Medulla oblongata (tissue), 1 donor: ENCODE measurements around the gene HPSE2.
"Not testable (repeated sequence)": the region's sequence is repeated elsewhere in the genome, so short reads cannot be mapped to it uniquely, and the experiment has no call there.

Source experiments
- DNase-seq: peaks from one replicate; pipeline ENCODE4 v3.0.0-alpha.2; 2015; ENCODE audit errors: extremely low spot score

HPSE2 gene

DNA sequence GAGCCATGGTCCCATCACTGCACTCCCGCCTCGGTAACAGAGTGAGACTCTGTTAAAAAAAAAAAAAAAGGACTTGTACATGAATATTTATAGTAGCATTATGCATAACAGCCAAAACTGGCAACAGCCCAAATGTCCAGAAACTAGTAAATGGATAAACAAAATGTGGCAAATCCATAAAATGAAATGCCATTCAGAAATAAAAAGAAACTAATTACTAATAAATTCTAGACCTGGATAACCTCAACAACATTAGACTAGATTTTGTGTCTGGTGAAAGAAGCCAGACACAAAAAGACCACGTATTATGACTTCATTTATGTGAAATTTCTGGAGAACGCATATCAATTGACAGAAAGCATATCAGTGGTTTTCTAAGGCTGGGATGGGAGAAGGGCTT, 74.5 kb downstream of the HPSE2 start:
- DNase-seq, result no peak

DNA sequence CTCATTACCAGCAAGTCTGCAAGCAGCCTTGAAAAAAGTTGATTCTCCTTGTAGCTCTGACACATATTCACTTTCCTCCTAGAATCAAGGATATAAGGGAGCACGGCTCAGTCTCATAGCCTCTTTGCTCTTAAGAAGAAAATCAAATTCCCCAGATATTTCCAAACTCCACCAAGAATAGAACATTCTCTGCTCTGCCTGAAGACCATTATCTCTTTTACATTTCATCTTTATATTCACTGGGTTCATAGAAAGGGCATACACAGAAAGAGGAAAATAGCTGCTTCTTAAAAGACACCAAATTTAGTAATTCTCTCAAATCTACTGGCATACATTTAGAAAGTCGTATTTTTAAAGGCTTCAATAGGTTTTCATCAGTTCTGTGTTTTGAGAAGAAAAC, 92.0 kb downstream of the HPSE2 start:
- no peak for DNase-seq

DNA sequence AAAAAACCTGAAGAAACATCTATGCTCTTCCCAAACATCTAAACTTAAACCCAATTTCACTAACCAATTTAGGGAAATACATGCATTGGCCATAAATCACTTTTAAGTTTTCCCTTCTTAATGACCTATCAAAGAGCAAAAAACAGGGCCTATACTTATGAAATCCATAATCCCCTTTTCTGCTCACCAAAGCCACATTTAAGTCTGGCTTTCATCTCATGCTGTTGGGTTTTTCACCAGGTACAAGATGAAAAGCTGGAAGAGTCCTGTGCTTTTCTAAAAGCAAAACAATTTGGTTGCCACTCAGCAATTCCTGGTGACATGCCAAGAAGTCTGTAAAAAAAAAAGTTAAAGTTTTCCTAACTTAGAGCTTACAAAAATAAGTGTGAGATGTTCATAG, 92.6 kb downstream of the HPSE2 start:
- peak; percentile 9 for DNase-seq

DNA sequence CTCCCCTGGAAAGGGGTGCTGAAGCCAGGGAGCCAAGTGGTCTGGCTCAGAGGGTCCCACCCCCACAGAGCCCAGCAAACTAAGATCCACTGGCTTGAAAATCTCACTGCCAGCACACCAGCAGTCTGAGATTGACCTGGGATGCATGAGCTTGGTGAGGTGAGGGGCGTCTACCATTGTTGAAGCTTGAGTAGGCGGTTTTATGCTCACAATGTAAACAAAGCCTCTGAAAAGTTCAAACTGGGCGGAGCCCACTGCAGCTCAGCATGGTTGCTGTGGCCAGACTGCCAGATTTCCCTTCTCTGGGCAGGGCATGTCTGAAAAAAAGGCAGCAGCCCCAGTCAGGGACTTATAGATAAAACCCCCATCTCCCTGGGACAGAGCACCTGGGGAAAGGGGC, 102.8 kb downstream of the HPSE2 start:
- not testable (repeated sequence) for DNase-seq

DNA sequence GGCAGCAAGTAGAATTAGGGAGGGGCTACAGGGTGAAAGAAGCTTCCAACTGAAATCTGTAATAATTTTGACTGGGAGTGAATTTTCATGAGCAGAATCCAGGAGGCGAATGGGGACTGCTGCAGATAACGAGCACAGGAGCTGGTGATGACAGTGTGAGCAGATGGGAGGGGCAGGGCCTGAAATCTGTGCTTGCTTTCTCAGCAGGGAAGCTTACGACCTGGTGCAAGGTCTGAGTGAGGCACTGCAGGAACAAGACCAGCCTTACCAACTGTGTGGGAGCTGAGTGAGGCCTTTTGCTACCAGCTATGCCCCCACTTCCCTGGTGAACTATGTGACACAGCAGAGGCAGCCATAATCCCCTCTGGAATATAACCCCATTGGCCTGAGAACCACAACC, 109.8 kb downstream of the HPSE2 start:
- DNase-seq, result no peak

DNA sequence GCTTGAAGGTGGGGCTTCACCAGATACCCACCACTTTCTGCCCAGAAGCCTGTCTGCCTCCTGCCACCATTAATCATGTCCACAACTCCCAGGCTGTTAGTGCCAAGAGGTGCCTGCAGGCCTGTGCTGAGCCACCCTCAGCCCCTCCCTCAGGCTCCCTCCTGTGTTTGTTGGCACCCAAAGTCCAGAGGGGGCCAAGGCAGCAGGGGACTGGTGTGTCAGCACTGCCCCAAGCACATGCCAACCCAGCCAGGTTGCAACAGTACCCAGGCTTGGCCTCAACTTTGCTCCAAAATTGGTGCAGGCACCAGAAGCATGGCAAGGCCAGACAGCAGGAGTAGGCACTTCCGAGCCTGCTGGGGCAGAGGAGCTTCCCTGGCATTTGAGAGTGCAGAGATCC, 111.3 kb downstream of the HPSE2 start:
- DNase-seq, result no peak

DNA sequence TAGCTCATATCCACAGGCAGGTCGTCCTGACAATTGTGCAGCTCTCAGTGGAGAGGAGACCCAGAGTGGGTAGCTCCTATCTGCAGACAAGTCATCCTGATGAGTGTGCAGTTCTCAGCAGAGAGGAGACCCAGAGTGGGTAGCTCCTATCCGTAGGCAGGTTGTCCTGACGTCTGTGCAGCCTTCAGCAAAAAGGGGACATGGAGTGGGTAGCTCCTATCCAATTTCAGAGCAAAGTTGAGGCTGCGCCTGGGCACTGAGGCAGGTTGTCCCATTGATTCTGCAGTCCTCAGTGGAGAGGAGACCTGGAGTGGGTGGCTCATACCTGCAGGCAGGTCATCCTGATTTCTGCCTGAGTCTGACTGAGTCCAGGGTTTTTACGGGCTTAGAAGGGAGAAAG, 111.8 kb downstream of the HPSE2 start:
- DNase-seq, result no peak

DNA sequence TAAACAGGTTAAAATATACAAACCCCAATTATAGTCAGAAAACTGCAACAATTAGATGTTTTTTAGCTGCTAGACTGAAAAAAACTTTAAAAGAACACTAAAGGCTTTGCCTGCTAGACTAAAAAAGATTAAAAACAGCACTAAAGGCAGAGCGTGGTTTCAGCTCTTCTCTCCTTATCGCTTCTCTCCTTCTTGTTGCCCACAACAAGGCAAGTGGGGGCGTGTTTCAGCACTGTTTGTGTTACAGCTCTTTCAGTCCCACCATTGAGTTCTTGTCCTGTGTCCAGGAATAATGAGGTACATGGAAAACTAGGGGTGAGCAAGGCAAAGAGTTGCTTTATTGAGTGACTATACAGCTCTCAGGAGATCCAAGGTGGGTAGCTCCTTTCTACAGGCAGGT, 112.3 kb downstream of the HPSE2 start:
- DNase-seq, result no peak

DNA sequence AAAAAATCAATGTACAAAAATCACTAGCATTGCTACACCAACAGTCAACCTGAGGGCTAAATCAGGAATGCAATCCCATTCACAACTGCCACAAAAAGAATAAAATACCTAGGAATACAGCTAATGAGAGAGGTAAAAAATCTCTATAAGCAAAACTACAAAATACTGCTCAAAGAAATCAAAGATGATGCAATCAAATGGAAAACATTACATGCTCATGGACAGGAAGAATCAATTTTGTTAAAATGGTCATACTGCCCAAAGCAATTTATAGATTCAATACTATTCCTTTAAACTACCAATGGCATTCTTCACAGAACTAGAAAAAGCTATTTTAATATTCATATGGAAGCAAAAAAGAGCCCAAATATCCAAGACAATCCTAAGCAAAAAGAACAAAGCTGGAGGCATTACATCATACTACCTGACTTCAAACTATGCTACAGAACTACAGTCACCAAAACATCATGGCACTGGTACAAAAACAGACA, 116.3 kb downstream of the HPSE2 start:
- DNase-seq, result no peak

DNA sequence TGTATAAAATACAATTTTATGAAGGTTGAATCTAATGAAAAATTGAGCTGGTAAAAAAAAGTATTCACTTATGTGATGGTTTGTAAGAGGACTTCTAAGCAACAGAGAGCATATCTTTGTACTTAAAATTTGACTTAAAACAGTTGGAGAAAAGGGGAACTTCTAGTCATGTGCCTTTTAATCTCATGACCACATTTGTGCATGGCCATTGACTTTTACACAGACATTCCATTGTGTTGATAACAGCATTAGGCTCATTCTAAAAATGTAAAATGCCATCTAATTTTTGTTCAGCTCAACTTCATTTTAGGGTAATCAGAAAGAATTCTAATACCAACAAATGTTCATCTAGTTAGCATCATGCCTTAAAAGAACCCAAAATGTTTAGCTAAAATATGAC, 119.9 kb downstream of the HPSE2 start:
- peak; percentile 5 for DNase-seq

DNA sequence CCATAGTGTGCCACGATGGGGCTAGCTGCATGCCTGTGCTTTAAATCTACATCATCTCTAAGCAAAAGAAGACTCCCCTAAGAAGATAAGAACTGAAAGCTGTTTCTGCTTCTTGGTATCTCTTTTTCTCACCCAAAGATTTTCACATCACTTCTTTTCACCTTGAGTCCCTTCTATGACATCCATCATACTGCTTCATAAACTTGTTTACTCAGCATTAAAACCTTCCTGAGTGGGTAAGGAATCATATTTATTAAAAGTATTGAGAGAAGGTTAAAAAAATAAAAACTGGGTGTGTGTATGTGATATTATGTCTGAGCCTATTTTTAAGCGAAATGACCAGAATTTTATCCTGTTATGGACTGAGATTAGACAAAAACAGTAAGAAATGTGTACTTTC, 150.3 kb downstream of the HPSE2 start:
- no peak for DNase-seq

DNA sequence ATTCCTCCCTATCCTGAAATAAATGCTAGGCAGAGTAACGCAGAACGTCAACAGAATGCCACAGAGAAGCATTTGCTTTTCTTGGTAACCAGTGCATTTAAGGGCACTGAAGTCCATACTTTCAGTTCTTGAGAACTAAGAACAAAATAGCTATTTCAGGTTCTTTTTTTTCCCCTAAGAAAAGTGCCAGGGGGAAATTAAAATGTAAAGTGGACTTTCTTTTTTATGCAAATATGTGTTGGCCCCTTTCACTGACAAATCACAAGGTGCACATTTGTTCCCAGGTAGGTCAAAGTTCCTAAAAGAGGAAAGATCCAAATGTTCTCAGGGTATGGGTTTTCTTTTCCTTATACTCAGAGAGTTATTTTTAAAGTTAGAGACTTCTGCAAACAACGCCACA, 151.5 kb downstream of the HPSE2 start:
- DNase-seq, result peak; percentile 69

DNA sequence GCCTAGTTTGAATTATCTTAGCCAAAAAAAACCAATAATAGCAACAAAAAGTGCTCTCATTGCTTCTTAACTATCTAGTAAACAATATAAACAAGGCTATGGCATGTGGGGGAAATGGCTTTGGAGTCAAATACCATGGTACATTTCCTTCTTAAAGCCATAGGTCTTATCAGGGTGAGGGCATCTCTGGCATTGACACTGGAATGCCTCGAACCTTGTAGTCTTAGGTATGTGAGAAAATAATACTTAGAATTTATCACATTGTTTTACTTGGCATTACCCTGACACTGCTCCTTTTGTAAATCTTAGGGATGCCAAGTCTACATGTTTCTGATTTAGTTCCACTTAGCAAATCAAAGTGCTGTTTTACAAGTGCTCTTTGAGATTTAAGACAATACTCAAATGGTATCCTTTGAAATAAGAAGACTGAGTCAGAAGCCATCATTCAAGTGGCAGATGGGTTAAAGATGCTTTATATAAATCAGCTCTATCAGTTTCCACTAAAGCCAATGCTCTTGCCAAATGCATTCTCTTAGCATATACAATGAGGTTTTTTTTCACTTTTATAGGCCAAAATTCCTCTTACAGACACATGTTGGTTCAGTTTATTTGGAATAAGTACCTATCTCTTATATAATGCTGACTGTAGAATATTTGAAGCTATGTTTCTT, 155.2 kb downstream of the HPSE2 start:
- no peak for DNase-seq

DNA sequence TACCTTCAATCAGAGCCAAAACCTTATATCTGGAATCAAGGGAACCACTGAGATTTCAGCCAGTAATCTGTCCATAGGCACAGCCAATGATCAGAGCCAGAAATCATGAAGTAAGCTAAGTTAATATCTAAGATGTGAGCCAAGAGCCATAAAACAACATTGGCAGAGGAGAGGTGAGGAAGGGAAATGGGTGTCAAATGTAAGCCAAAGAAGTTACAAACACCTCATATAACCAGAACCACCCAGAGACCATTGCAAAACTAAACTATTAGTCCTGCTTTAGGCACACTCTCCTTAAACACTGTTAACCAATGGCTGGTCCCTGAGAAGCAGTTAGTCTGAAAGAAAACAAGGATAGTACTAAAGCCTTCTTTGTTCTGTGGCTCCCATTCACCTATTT, 173.1 kb downstream of the HPSE2 start:
- DNase-seq, result no peak

DNA sequence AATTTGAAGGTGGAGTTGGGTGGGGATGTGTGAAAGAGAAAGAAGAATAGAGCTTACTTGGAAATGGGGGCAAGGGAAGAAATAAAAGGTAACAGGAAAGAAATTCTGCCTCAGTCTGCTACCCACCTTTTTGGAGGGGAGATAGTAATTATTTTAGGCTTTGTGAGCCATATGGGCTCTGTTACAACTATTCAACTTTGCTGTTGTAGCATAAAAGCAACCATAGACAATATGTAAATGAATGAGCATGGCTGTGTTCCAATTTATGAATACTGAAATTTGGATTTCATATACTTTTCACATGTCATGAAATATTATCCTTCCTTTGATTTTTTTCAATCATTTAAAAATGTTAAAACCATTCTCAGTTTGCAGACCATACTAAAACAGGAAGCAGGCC, 176.9 kb downstream of the HPSE2 start:
- no peak for DNase-seq

DNA sequence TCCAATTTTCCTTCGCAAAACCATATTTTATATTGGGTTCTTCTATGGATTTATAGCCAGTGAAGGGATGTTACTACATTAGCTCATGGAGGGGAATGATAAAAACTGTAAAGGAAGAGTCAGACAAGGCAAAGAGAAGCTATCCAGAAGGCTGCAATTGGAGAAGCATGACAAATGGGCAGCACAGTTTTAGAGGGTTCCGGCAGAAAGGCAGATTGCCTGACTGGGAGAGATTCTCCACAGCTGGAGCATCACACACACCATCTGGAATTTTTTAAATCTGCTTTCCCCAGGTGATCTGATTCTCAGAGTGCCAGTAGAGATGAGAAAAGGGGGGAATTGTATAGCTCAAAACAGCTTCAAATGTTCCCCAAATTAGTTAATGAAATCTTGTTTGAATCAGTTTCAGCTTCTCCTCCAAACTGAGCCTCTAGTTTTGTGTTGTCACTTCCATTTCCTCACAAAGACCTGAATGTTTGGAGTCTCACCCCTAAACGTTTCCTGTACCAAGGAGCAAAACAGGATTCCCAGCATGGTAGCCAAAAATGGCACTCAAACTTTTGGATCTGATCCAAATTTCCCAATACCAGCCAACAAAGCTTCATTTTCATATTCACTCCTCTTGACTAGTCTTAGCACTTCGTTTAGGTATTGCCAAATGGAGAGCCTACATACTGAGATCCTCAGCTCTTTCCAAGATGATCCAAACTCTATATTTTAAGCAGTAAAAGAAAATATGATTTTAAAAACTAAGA, 177.5 kb downstream of the HPSE2 start:
- DNase-seq, result no peak

DNA sequence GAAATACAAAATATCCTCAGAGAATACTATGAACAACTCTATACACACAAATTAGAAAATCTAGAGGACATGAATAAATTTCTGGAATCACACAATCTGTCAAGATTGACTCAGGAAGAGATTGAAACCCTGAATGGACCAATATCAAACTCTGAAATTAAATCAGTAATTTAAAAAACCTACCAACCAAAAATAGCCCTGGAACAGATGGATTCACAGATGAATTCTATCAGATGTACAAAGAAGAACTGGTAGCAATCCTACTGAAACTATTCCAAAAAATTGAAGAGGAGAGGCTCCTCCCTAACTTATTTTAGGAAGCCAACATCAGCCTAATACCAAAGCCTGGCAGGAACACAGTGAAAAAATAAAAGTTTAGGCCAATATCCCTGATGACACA, 190.0 kb downstream of the HPSE2 start:
- DNase-seq, result no peak

DNA sequence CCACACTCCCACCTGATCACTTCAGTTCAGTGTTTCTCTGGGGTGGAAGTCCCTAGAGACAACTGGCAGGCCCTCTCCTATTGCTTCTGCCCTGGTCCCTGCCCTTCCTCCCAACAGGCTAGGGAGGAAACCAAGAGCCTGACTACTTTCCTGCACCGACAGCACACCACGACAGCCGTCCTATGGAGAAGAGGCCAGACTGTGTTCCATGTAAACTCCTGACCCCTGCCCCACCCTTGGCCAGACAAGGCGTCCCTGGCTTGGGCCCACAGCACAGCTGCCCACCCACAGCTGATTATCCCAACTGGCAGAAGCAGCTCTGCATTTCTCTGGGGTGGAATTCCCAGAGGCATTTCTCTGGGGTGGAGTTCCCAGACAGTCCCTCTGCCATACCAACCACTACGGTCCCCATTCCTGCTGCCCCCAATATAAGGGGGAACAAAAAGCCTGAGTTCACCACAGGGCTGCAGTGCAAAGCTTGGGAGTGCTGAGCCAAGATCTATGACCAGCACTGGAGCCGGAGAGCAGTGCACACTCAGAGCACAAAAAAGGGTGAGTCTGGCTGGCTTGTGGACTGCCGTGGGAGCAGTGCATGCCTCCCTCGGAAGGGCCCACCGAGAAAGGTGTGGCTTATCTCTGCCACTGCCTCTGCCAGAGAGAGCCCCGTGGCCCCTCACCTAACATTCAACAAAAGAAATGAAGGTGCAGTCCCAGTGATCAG, 193.4 kb downstream of the HPSE2 start:
- DNase-seq, result no peak

DNA sequence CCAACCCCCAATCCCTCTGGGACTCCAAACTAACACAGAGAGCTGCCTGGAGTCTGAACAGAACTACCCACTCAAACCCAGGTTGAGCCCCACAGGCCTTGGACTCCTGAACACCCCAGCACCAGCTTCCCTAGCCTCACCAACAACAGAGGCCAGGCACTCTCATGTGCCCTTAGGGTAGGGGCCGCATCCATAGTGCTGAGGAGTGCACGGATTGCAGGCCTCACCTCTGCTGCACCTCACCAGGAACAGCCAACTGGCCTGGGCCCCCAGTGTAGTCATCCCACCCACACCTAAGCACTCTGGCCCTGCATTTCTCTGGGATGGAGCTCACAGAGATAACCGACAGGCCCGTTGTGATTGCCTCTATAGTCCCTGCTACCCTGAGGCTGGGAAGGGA, 194.2 kb downstream of the HPSE2 start:
- DNase-seq, result no peak

DNA sequence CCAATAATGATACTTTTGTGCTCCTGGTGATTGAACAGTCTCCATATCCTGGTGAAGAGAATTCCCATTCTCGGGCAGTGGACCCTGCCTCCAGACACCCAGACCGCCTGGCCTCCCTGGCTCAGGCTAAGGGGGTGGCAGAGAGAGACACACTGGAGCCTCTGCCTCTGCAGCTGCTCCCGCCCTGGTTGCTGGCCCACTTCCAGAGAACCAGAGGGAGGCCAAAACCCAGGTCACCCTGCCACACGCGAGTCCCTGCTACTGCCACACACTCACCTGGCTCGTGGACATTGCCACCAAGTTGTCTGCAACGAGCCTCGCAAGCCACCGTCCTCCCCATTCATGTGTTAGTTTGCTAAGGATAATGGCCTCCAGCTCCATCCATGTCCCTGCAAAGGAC, 221.8 kb downstream of the HPSE2 start:
- no peak for DNase-seq

DNA sequence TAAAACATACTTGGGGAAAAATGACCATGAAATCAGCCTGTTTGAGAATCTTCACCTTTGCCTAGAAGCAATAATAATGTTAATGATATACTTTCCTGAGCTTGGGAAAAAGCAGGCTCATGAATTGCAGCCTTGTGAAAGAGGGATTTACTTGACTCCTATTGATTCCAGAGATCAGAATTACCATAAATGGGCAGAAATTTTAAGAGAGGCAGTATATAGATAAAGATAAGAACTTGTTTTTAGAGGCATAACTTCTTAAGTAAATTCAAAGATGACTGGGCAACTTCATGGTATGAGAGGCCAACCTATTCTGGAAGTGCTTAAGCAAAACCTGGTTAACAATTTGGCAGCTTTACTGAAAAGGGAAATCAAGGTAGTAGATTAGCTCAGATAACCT, 225.4 kb downstream of the HPSE2 start:
- no peak for DNase-seq

DNA sequence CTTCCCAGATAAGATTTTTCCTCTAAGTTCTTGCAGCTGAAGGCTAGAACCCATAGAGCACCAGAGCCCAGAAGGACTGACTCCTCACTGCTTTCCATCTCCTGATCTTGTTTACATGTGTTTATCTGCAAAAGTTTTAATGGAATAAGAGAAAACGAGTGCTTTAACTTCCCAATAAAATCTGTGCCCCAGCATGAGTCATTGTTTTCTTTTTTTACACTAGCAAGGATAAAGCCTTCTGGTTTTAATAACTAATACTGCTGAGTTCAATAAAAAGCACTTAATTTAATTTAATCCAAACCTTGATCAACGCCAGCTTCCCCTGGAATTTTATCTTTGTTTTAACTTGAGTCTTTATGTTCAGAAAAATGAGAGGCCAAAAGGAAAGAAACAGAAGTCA, 227.6 kb downstream of the HPSE2 start:
- DNase-seq, result no peak

DNA sequence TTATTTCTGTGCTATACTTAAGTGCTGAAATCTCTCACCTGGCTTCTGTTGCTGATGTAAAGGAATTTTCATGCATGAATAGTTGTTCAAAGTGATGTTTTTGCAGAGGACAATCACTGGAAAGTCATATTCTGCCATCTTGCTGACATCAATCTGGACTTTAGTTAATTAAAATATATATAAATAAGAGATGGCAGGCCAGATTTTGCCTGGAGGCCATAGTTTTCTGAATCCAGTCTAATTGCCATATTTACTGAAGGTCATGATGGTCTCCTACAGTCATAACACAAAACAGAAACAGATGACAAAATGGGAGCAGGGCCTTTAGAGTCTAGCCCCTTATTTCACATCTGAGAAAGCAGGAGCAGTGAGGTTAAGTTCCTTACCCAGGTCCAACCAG, 228.2 kb downstream of the HPSE2 start:
- DNase-seq, result no peak
